Heart right ventricle (tissue), 16 donors: ENCODE results near the gene IFITM2. TPM values are rescaled to one million over a fixed set of nuclear protein-coding genes. Genes with fewer than 3 reads are reported as not detected.

Source experiments
- ATAC-seq, 8 donors: fragments of 200-7000 bp; cut with Tn5 transposase; one replicate each; pipeline ENCODE4 v1.9.1; 2020; ENCODE audit warnings: mild to moderate bottlenecking in 8 of 8, moderate library complexity in 8 of 8, moderate number of reproducible peaks in 1 of 8
- DNase-seq, 2 donors: peaks; one replicate each; pipeline ENCODE4 v3.0.0-alpha.2; 2020
- H3K27ac ChIP-seq, 10 donors: fragments of 200-600 bp; sonication (generic) in 2 of 10; one replicate each; pipeline versions ENCODE4 v1.5.0 to v1.8.0; 2020 to 2022; ENCODE audit warnings: mild to moderate bottlenecking in 3 of 10
- H3K27me3 ChIP-seq, 7 donors: fragments of 200-600 bp; one replicate each; pipeline ENCODE4 v1.8.0; 2021 to 2022; ENCODE audit warnings: mild to moderate bottlenecking in 2 of 7
- H3K36me3 ChIP-seq, 9 donors: fragments of 200-600 bp; sonication (generic) in 1 of 9; one replicate each; pipeline versions ENCODE4 v1.5.0 to v1.8.0; 2020 to 2022; ENCODE audit warnings: mild to moderate bottlenecking in 2 of 9
- H3K4me1 ChIP-seq, 9 donors: fragments of 200-600 bp; sonication (generic) in 1 of 9; one replicate each; pipeline versions ENCODE4 v1.5.0 to v1.8.0; 2020 to 2022; ENCODE audit warnings: mild to moderate bottlenecking in 4 of 9
- H3K4me3 ChIP-seq, 10 donors: fragments of 200-600 bp; sonication (generic) in 2 of 10; one replicate each; pipeline versions ENCODE4 v1.5.0 to v1.8.0; 2020 to 2022; ENCODE audit warnings: mild to moderate bottlenecking in 7 of 10, moderate library complexity in 2 of 10
- H3K9me3 ChIP-seq, 11 donors: fragments of 200-600 bp in 10 of 11; sonication (generic) in 2 of 11; one replicate each; pipeline versions ENCODE4 v1.5.0 to v1.8.0; 2013 to 2022; ENCODE audit warnings: mild to moderate bottlenecking in 2 of 11, control low read depth in 1 of 11, moderate library complexity in 1 of 11
- CTCF ChIP-seq, 9 donors: fragments of 200-600 bp; sonication (generic) in 2 of 9; IDR thresholded peaks; one replicate each; pipeline versions ENCODE4 v1.5.0 to v1.8.0; 2021 to 2022; ENCODE audit warnings: antibody characterized with exemption in 9 of 9, mild to moderate bottlenecking in 5 of 9, moderate library complexity in 1 of 9
- WGBS, 2 donors: extraction: QIAGEN DNeasy Blood & Tissue Kit; methylation state at CpG; one replicate each; pipeline ENCODE4 v1.1.7; 2013; ENCODE audit warnings: inconsistent platforms in 1 of 2; 5-methylcytosine and 5-hydroxymethylcytosine counted together
- intact Hi-C, 10 donors: fragments of 100-400 bp; cut with DNase I; formaldehyde crosslinking; loops; one replicate each; pipeline versions ENCODE4 v1.11.1 to v1.14.2; 2022
- polyA plus RNA-seq, 2 donors: library from polyadenylated mRNA; stranded (reverse); fragments of 200-250 nt; gene quantifications; one replicate each; pipeline ENCODE4 v1.2.3, GENCODE V29; 2013
- total RNA-seq, 10 donors: library from RNA; stranded (reverse); fragmentation: NEBNext Ultra II Directional in 3 of 10; extraction: Animal tissue kit (Norgen Biotek cat#: 25700) in 3 of 10; gene quantifications; one replicate each; pipeline versions ENCODE4 v1.2.1 to v1.2.4, GENCODE V29; 2021 to 2023
- donor health status: Arrhythmogenic right ventricular cardiomyopathy.
- donor health status: ischemic (EF 13 %, LVEDD 7.1; RV severe dilation, severe dysfunction).
- donor health status: healthy with polysubstance abuse.
- donor health status: DM: no; HTN: yes; CAD: no.
- donor health status: DM: no; HTN: no; CAD: no.
- donor health status: ischemic (EF 25% LVEDD 6.9; RV normal size, moderate dysfunction).
- donor health status: ischemic (EF 25% LVEDD 5.7; RV mildly dilated, moderate dysfunction).
- donor health status: healthy.
- donor health status: DM: yes; HTN: yes; CAD: no.
- donor health status: Ischemic cardiomyopathy.
- donor health status: ischemic (EF 35%, LVEDD 5.7; RV mildly dilated, moderate dysfunction).
- donor health status: nonischemic (EF 11% LVEDD 7.7; RV severe dilation, severe dysfunction).
- donor health status: DM: yes; HTN: yes; CAD: no.
- donor health status: PGD.
- donor health status: ischemic (EF 29% LVEDD 5.4; RV normal size, mild dysfunction).
- donor health status: nonischemic (EF 23%, LVEDD 6.1; RV moderate dilation, normal function).

Gene IFITM2
- total and polyA plus RNA-seq, 12 donors = 57.2 to 843 (median 163) TPM

- ATAC-seq (no peak), DNase-seq (no peak)
- Histone ChIP-seq H3K36me3 (peaks cover 0 to 33% (median 0%) of the 10 kb centered on the region in 9 donors), H3K27me3 (peaks cover 0 to 49% (median 30%) of the 10 kb centered on the region in 7 donors), H3K9me3 (no peaks in the 10 kb centered on the region), H3K4me3 (no peak overlapping the region), H3K4me1 (peaks cover 0 to 28% (median 10%) of the 10 kb centered on the region in 9 donors), H3K27ac (no peak overlapping the region)
- no peak for TF ChIP-seq CTCF (IDR thresholded peaks at IDR 0.05)
- 77 to 82% methylated on average over 35 of the region's 35 CpGs for whole genome bisulfite sequencing, 2 donors
- intact Hi-C loops = no loop called here
These were observed 11.2 kb upstream of the IFITM2 start for GRCh38 chr11:296171-297050.

- no peaks in the 10 kb centered on the region for H3K9me3 ChIP-seq
- WGBS, 2 donors = 64 to 78% methylated on average over 13 of the region's 13 CpGs
- H3K4me3 ChIP-seq = no peak overlapping the region
- DNase-seq (peak in 1 of 2 donors; percentile 5), ATAC-seq (peak in 2 of 8 donors; percentile 5 to 14)
- intact Hi-C loops = no loop called here
- TF ChIP-seq CTCF (IDR thresholded peaks at IDR 0.05) = no peak
- H3K36me3 ChIP-seq = peaks cover 0 to 29% (median 0%) of the 10 kb centered on the region in 9 donors
- peaks cover 0 to 49% (median 30%) of the 10 kb centered on the region in 7 donors for H3K27me3 ChIP-seq
- H3K27ac ChIP-seq = no peak overlapping the region
- H3K4me1 ChIP-seq = peaks cover 0 to 28% (median 10%) of the 10 kb centered on the region in 9 donors
These were observed 10.5 kb upstream of the IFITM2 start for GRCh38 chr11:297051-297585.

GRCh38 chr11:297586-298405, 9.8 kb upstream of the IFITM2 start:
- DNase-seq (no peak), ATAC-seq (peak; percentile 11 to 48 (median 34))
- intact Hi-C loops = no loop called here
- Histone ChIP-seq H3K4me1 (peaks cover 0 to 28% (median 10%) of the 10 kb centered on the region in 9 donors), H3K27me3 (peaks cover 0 to 50% (median 30%) of the 10 kb centered on the region in 7 donors), H3K27ac (no peak overlapping the region), H3K9me3 (no peaks in the 10 kb centered on the region), H3K4me3 (no peak overlapping the region), H3K36me3 (peaks cover 0 to 22% (median 0%) of the 10 kb centered on the region in 9 donors)
- TF ChIP-seq CTCF (IDR thresholded peaks at IDR 0.05) = no peak
- 55 to 67% methylated on average over 26 of the region's 26 CpGs for WGBS, 2 donors
